ENCODE data around the gene AK9. TPM values are rescaled to one million over a fixed set of nuclear protein-coding genes. Genes with fewer than 3 reads are reported as not detected.

Gene AK9
- total and polyA plus RNA-seq, 2 of the 4 experiments (the other 2 are of a cell fraction) = 1.7 to 1.8 TPM

DNA sequence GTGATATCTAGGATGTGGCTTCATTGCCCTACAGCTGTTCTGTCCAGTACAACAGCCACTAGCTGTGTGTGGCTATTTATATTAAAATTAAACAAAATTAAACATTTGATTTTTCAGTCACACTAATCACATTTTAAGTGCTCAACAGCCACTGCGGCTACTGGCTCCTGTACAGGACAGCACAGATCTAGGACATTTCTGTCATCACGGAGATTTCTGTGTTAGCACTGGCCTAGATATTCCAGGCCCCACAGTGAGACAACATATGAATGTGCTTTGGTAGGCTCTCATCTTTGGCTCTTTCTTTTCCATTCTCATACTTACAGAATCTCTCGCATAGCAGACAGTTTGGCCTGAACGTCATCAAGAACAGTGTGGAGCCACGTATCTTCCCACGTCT is 159.6 kb downstream of the AK9 start:
- Histone ChIP-seq H2BK120ac (ENCODE audit: low read depth, low read length) (no peak overlapping the region), H4K20me1 (ENCODE audit: insufficient read depth, low read length) (no peaks in the 10 kb centered on the region), H3K27ac (ENCODE audit: insufficient read depth, low read length) (no peak overlapping the region), H3K18ac (ENCODE audit: low read depth, low read length) (no peak overlapping the region), H3K27me3 (ENCODE audit: control insufficient read depth, insufficient read depth, low read length) (peaks cover 7% of the 10 kb centered on the region), H3K4me3 (ENCODE audit: insufficient read depth, low read depth, low read length) (no peak overlapping the region), H3K4me2 (ENCODE audit: low read depth, low read length) (no peak overlapping the region), H3K79me1 (ENCODE audit: low read depth in 1 of 2, low read length in 2 of 2) (no peaks in the 10 kb centered on the region), H3K14ac (replicated peaks; ENCODE audit: low read depth, low read length) (no peak overlapping the region), H4K8ac (ENCODE audit: low read depth in 2 of 2, low read length in 2 of 2) (no peak overlapping the region), H2BK5ac (ENCODE audit: low read depth, low read length, poor library complexity, severe bottlenecking) (no peak overlapping the region), H3K9me3 (ENCODE audit: control insufficient read depth, insufficient read depth, low read length) (no peaks in the 10 kb centered on the region), H2BK15ac (ENCODE audit: low read depth, low read length) (no peak overlapping the region), H2BK20ac (ENCODE audit: low read depth, low read length) (no peak overlapping the region), H3K23ac (ENCODE audit: low read depth, low read length) (no peak overlapping the region; the same call in 1 of the 2 replicates), H3K9me1 (ENCODE audit: insufficient read depth, low read length) (no peaks in the 10 kb centered on the region), H3K36me3 (ENCODE audit: control insufficient read depth, insufficient read depth, low read length) (no peaks in the 10 kb centered on the region), H2AFZ (replicated peaks; ENCODE audit: low read length, poor library complexity) (peak overlapping the region; percentile 64), H3K9ac (ENCODE audit: low read depth, low read length) (no peak overlapping the region), H3K4ac (ENCODE audit: low read depth, low read length) (no peak overlapping the region), H4K91ac (ENCODE audit: insufficient read depth, low read depth, low read length) (no peak overlapping the region), H3K4me1 (ENCODE audit: control insufficient read depth, insufficient read depth, low read length) (no peaks in the 10 kb centered on the region), H4K5ac (ENCODE audit: low read depth, low read length) (no peak overlapping the region), H3K56ac (ENCODE audit: extremely low read depth, insufficient read depth, low read length) (no peak overlapping the region), H2AK9ac (replicated peaks; ENCODE audit: low read depth, low read length, poor library complexity) (peak overlapping the region; percentile 68), H2AK5ac (ENCODE audit: low read depth, low read length) (no peak overlapping the region)
- no CpG with 5 or more reads among the region's 6 CpGs for WGBS, 2 experiments (ENCODE audit: extremely low coverage in 2 of 2, insufficient read length in 1 of 2)
- in situ Hi-C loops (cut with MboI; ENCODE audit: low sequenced_read_pairs) = no loop called here
- no TSS peak for BruUV-seq (replicated peaks)
- no peak for ATAC-seq (ENCODE audit: low read depth)
- intact Hi-C loops (cut with micrococcal nuclease) = no loop called here
- dilution Hi-C loops (cut with HindIII; ENCODE audit: low sequenced_read_pairs, unreplicated experiment) = no loop called here
- POLR2A ChIA-PET (ENCODE audit: unreplicated experiment) = no interaction called here
- CTCF ChIA-PET = no interaction called here
- no peak for DNase-seq
- TF ChIP-seq NFE2L2 (IDR thresholded peaks at IDR 0.05; ENCODE audit: low read depth, low read length) = no peak
- TF ChIP-seq, protein P1, sequence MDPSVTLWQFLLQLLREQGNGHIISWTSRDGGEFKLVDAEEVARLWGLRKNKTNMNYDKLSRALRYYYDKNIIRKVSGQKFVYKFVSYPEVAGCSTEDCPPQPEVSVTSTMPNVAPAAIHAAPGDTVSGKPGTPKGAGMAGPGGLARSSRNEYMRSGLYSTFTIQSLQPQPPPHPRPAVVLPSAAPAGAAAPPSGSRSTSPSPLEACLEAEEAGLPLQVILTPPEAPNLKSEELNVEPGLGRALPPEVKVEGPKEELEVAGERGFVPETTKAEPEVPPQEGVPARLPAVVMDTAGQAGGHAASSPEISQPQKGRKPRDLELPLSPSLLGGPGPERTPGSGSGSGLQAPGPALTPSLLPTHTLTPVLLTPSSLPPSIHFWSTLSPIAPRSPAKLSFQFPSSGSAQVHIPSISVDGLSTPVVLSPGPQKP (IDR thresholded peaks at IDR 0.05; ENCODE audit: borderline replicate concordance, low read depth, low read length) = no peak
- TF ChIP-seq MXI1 (IDR thresholded peaks at IDR 0.05; ENCODE audit: borderline replicate concordance, low read depth, low read length) = no peak
